B cell (primary cell): ENCODE measurements around the gene KCNJ10. TPM values are rescaled to one million over a fixed set of nuclear protein-coding genes. Genes with fewer than 3 reads are reported as not detected.

ENCODE experiments used
- ATAC-seq: fragments of 200-7000 bp; cut with Tn5 transposase; one replicate; pipeline ENCODE4 v1.10.0; 2021; ENCODE audit warnings: low read depth, mild to moderate bottlenecking, moderate number of reproducible peaks, moderate library complexity
- CTCF ChIA-PET: fragments of 350-600 bp; sonication (Branson Sonifier 250); formaldehyde crosslinking; loops from one replicate; lab custom pipeline; 2021; ENCODE audit warnings: antibody characterized with exemption, inconsistent platforms; lab: Charles Lee
- POLR2A ChIA-PET: fragments of 350-600 bp; sonication (Branson Sonifier 250); formaldehyde crosslinking; loops from one replicate; lab custom pipeline; 2021; ENCODE audit warnings: antibody characterized with exemption; lab: Charles Lee
- DNase-seq: peaks from one replicate; pipeline ENCODE4 v3.0.0; 2013
- H2AFZ ChIP-seq: 2 replicates; pipeline ENCODE4 v1.6.1; 2012; ENCODE audit warnings: mild to moderate bottlenecking, low read depth, low read length; ENCODE audit not compliant: insufficient read depth, poor library complexity, severe bottlenecking
- H3K27ac ChIP-seq, 2 donors: 1 replicate in 1 of 2; 2 replicates in 1 of 2; pipeline ENCODE4 v1.5.1; 2012 to 2013; ENCODE audit warnings: low read length in 2 of 2, mild to moderate bottlenecking in 2 of 2, moderate library complexity in 1 of 2
- H3K27me3 ChIP-seq, 4 experiments: fragments of 200-600 bp in 1 of 4; sonication (generic) in 1 of 4; replicated peaks in 1 of 4; 1 replicate in 2 of 4; 2 replicates in 2 of 4; pipeline versions ENCODE4 v1.6.1 to v1.7.0; 2013 to 2016; ENCODE audit warnings: low read length in 3 of 4, mild to moderate bottlenecking in 2 of 4, mixed read lengths in 1 of 4, moderate library complexity in 1 of 4; ENCODE audit not compliant: insufficient read depth in 4 of 4, control insufficient read depth in 3 of 4; ENCODE audit errors: control extremely low read depth in 1 of 4
- H3K36me3 ChIP-seq, 2 experiments: replicated peaks in 1 of 2; 1 replicate in 1 of 2; 2 replicates in 1 of 2; pipeline versions ENCODE4 v1.6.1 to v1.7.1; 2013; ENCODE audit warnings: low read length in 1 of 2; ENCODE audit not compliant: insufficient read depth in 2 of 2, control insufficient read depth in 1 of 2; ENCODE audit errors: control extremely low read depth in 1 of 2, extremely low read depth in 1 of 2
- H3K4me1 ChIP-seq, 2 donors: fragments of 200-600 bp in 1 of 2; sonication (generic) in 1 of 2; 1 replicate in 1 of 2; 2 replicates in 1 of 2; pipeline versions ENCODE4 v1.5.1 to v1.6.1; 2013 to 2017; ENCODE audit warnings: low read length in 2 of 2; ENCODE audit not compliant: control insufficient read depth in 2 of 2, insufficient read depth in 2 of 2
- H3K4me2 ChIP-seq: replicated peaks from 2 replicates; pipeline ENCODE3; 2012; ENCODE audit warnings: mild to moderate bottlenecking, low read depth, low read length; ENCODE audit not compliant: poor library complexity, severe bottlenecking
- H3K4me3 ChIP-seq, 5 experiments: fragments of 200-600 bp in 1 of 5; sonication (generic) in 1 of 5; 1 replicate in 3 of 5; 2 replicates in 2 of 5; pipeline versions ENCODE4 v1.5.1 to v1.7.0; 2011 to 2016; ENCODE audit warnings: low read length in 4 of 5, mild to moderate bottlenecking in 4 of 5, low read depth in 2 of 5, control low read depth in 1 of 5, moderate library complexity in 1 of 5; ENCODE audit not compliant: insufficient read depth in 1 of 5; ENCODE audit errors: control extremely low read depth in 1 of 5, extremely low read depth in 1 of 5
- H3K79me2 ChIP-seq: fragments of 200-600 bp; sonication (generic); one replicate; pipeline ENCODE4 v1.6.0; 2016; ENCODE audit warnings: low read length; ENCODE audit not compliant: control insufficient read depth, insufficient read depth
- H3K9ac ChIP-seq: fragments of 200-600 bp; sonication (generic); 2 replicates; pipeline ENCODE4 v1.6.1; 2017; ENCODE audit warnings: mild to moderate bottlenecking, low read length, moderate library complexity
- H3K9me3 ChIP-seq, 3 donors: one replicate each; pipeline versions ENCODE4 v1.6.1 to v1.7.1; 2013; ENCODE audit warnings: low read length in 2 of 3; ENCODE audit not compliant: control insufficient read depth in 2 of 3, insufficient read depth in 1 of 3; ENCODE audit errors: control extremely low read depth in 1 of 3
- H4K20me1 ChIP-seq: 2 replicates; pipeline ENCODE4 v1.6.0; 2012; ENCODE audit warnings: mild to moderate bottlenecking, low read length; ENCODE audit not compliant: insufficient read depth, control insufficient read depth, poor library complexity, severe bottlenecking
- H3K27ac Mint-ChIP-seq: one replicate; pipeline ENCODE4 v1.8.0; 2021; ENCODE audit warnings: mixed read lengths
- H3K27me3 Mint-ChIP-seq: one replicate; pipeline ENCODE4 v1.8.0; 2021; ENCODE audit warnings: mixed read lengths
- H3K4me1 Mint-ChIP-seq: one replicate; pipeline ENCODE4 v1.8.0; 2021; ENCODE audit warnings: mixed read lengths
- H3K4me3 Mint-ChIP-seq: one replicate; pipeline ENCODE4 v1.8.0; 2021; ENCODE audit warnings: mixed read lengths
- H3K9me3 Mint-ChIP-seq: one replicate; pipeline ENCODE4 v1.8.0; 2022; ENCODE audit warnings: mixed read lengths; ENCODE audit not compliant: insufficient read depth
- CTCF ChIP-seq: fragments of 200-600 bp; IDR thresholded peaks from one replicate; pipeline ENCODE4 v1.8.0; 2022; ENCODE audit warnings: antibody characterized with exemption, mild to moderate bottlenecking
- EZH2 ChIP-seq: IDR thresholded peaks from 2 replicates; pipeline ENCODE4 v1.6.1; 2012; ENCODE audit warnings: borderline replicate concordance, low read depth, mild to moderate bottlenecking, moderate library complexity, low read length; ENCODE audit not compliant: insufficient read depth, poor library complexity, severe bottlenecking
- WGBS: methylation state at CpG from one replicate; pipeline ENCODE4 v1.1.5; 2013; ENCODE audit warnings: missing lambda C conversion rate; ENCODE audit not compliant: insufficient coverage; 5-methylcytosine and 5-hydroxymethylcytosine counted together
- intact Hi-C: fragments of 100-400 bp; cut with micrococcal nuclease; formaldehyde crosslinking; loops from one replicate; pipeline ENCODE4 v1.10.0; 2022
- polyA plus RNA-seq: library from polyadenylated mRNA; depleted of rRNA; stranded (reverse); fragments of >200 nt; gene quantifications from 2 replicates; pipeline ENCODE4 v1.2.3, GENCODE V29; 2012
- total RNA-seq, 2 donors: library from RNA; stranded (reverse); fragments of 120-200 nt in 1 of 2; gene quantifications; 1 replicate in 1 of 2; 2 replicates in 1 of 2; pipeline versions ENCODE4 v1.2.3 to v1.2.4, GENCODE V29; 2013 to 2022

KCNJ10 gene
- total and polyA plus RNA-seq, 2 donors (not counting 1 experiment from before 2014, with no cell fraction given), result not detected

GRCh38 chr1:160083968-160084770 is 14.2 kb upstream of the KCNJ10 start:
- TF ChIP-seq EZH2 (no peak), CTCF (peak; percentile 78)
- peaks cover 0 to 4% (median 0%) of the 10 kb centered on the region in 3 donors for H3K9me3 ChIP-seq
- 22% methylated on average over 96 of the region's 96 CpGs for WGBS
- intact Hi-C loops, result loop anchor here (1.0 to 2.0 kb wide), 2 partner anchors 15 to 38 kb away; partner anchors contain the start of gene IGSF8
- H2AFZ ChIP-seq, result peak overlapping the region; percentile 76
- peaks cover 0 to 32% (median 30%) of the 10 kb centered on the region in 4 experiments for H3K27me3 ChIP-seq
- H3K79me2 ChIP-seq, result no peaks in the 10 kb centered on the region
- peak overlapping the region in 4 of 5 experiments; percentile 11 to 49 (median 43) for H3K4me3 ChIP-seq
- ATAC-seq (peak; percentile 87), DNase-seq (peak; percentile 87)
- peak overlapping the region; percentile 56 for H3K9ac ChIP-seq
- Mint-ChIP-seq H3K9me3 (no peaks in the 10 kb centered on the region), H3K27ac (no peak overlapping the region), H3K4me1 (peaks cover 12% of the 10 kb centered on the region), H3K4me3 (peak overlapping the region; percentile 71), H3K27me3 (peaks cover 37% of the 10 kb centered on the region)
- H4K20me1 ChIP-seq, result no peaks in the 10 kb centered on the region
- H3K36me3 ChIP-seq, result peaks cover 0 to 19% of the 10 kb centered on the region in 2 experiments
- H3K4me1 ChIP-seq, result peaks cover 6 to 9% of the 10 kb centered on the region in 2 donors
- H3K27ac ChIP-seq, result no peak overlapping the region
- peak overlapping the region; percentile 93 for H3K4me2 ChIP-seq
- ChIA-PET POLR2A (no interaction called here), CTCF (interaction anchor here (1.2 to 8.9 kb wide), 13 partner anchors 12 to 292 kb away, joined by 3 to 112 read pairs (median 22); partner anchors contain the start of genes IGSF8 and KCNJ10)

- WGBS, result 100% methylated on average over 1 of the region's 3 CpGs
- Histone ChIP-seq H4K20me1 (no peaks in the 10 kb centered on the region), H3K36me3 (peaks cover 0 to 6% of the 10 kb centered on the region in 2 experiments), H3K27ac (no peak overlapping the region), H2AFZ (no peak overlapping the region), H3K4me2 (no peak overlapping the region), H3K4me1 (peaks cover 6 to 9% of the 10 kb centered on the region in 2 donors), H3K9me3 (peaks cover 0 to 4% (median 0%) of the 10 kb centered on the region in 3 donors), H3K4me3 (no peak overlapping the region), H3K9ac (no peak overlapping the region), H3K27me3 (peaks cover 0 to 44% (median 34%) of the 10 kb centered on the region in 4 experiments), H3K79me2 (no peaks in the 10 kb centered on the region)
- Mint-ChIP-seq H3K27ac (no peak overlapping the region), H3K4me1 (peaks cover 12% of the 10 kb centered on the region), H3K4me3 (peak overlapping the region; percentile 54), H3K27me3 (peaks cover 45% of the 10 kb centered on the region), H3K9me3 (no peaks in the 10 kb centered on the region)
- ATAC-seq (no peak), DNase-seq (no peak)
- POLR2A ChIA-PET, result no interaction called here
- CTCF ChIA-PET, result interaction anchor here (1.3 to 8.9 kb wide), 4 partner anchors 18 to 294 kb away, joined by 3 to 112 read pairs (median 14); no protein-coding TSS in a partner anchor
- intact Hi-C loops, result no loop called here
- TF ChIP-seq CTCF, result no peak
- TF ChIP-seq EZH2, result no peak
These were observed 13.0 kb upstream of the KCNJ10 start for GRCh38 chr1:160082926-160083325.
